ENCODE measurements around the gene RHEB. TPM values are rescaled to one million over a fixed set of nuclear protein-coding genes. Genes with fewer than 3 reads are reported as not detected.

The RHEB gene
- total RNA-seq, 1 donor from 2014 or later = 96.0 TPM

DNA sequence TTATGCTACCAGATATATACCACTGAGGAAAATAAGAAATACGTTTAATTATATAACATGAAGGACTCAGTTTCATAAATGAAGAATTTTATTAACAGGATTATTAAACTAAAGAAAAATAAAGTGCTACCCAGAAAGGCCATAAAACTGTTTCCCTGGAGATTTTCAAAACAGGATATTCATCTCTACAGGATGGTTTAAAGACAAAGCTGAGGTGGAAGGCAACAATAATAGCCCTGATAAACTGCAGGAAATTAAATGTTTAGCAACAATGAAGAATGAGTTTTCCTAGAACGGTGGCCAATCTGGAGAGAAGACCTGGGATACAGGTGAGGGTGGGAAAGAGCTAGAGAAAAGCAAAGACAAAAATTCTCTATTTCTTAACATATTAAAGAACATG lies 11.9 kb downstream of the RHEB start:
- no peak for ATAC-seq
- H3K4me1 ChIP-seq = peaks cover 78% of the 10 kb centered on the region
- H3K27ac ChIP-seq = no peak overlapping the region
- H3K36me3 ChIP-seq = no peaks in the 10 kb centered on the region
- H3K4me3 ChIP-seq = no peak overlapping the region
- intact Hi-C loops (cut with DNase I) = no loop called here
- DNase-seq = no peak
- H3K9me3 ChIP-seq = no peaks in the 10 kb centered on the region
- H3K27me3 ChIP-seq (ENCODE audit: low read depth) = no peaks in the 10 kb centered on the region
- TF ChIP-seq CTCF (IDR thresholded peaks at IDR 0.05) = no peak

GRCh38 chr7:151506901-151507382 lies 12.8 kb downstream of the RHEB start:
- no peak overlapping the region for H3K4me3 ChIP-seq
- no peak for ATAC-seq
- no peak overlapping the region for H3K27ac ChIP-seq
- H3K4me1 ChIP-seq = peaks cover 70% of the 10 kb centered on the region
- intact Hi-C loops (cut with DNase I) = no loop called here
- TF ChIP-seq CTCF (IDR thresholded peaks at IDR 0.05) = no peak
- H3K36me3 ChIP-seq = no peaks in the 10 kb centered on the region
- H3K27me3 ChIP-seq (ENCODE audit: low read depth) = no peaks in the 10 kb centered on the region
- no peaks in the 10 kb centered on the region for H3K9me3 ChIP-seq
- DNase-seq = no peak

DNA sequence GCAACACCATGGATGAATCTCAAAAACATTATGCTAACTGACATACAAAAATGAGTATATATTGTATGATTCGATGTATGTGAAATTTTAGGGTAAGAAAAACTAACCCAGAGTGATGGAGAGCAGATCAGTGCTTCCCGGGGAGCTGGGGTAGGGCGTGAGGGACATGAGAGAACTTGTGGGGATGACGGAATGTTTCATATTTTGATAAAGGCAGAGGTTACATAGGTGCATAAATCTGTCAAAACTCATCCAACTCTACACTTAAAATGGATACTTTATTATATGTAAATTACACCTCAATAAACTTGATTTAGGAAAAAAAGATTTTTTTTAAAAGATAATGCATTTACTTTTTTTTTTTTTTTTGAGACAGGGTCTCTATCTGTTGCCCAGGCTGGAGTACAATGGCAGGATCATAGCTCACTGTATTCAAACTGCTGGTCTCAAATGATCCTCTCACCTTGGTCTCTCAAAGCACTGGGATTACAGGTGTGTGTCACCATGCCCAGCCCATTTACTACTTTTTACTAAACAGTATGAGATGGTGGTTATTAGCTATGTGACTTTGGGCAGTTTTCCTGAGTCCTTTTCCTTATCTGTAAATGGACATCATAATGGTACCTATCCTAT lies 13.7 kb downstream of the RHEB start:
- no peak overlapping the region for H3K27ac ChIP-seq
- DNase-seq (no peak), ATAC-seq (no peak)
- no peaks in the 10 kb centered on the region for H3K36me3 ChIP-seq
- no peaks in the 10 kb centered on the region for H3K9me3 ChIP-seq
- no peak overlapping the region for H3K4me3 ChIP-seq
- TF ChIP-seq CTCF (IDR thresholded peaks at IDR 0.05) = no peak
- no peaks in the 10 kb centered on the region for H3K27me3 ChIP-seq (ENCODE audit: low read depth)
- intact Hi-C loops (cut with DNase I) = no loop called here
- peaks cover 62% of the 10 kb centered on the region for H3K4me1 ChIP-seq

- H3K9me3 ChIP-seq = no peaks in the 10 kb centered on the region
- no peak overlapping the region for H3K27ac ChIP-seq
- peaks cover 62% of the 10 kb centered on the region for H3K4me1 ChIP-seq
- intact Hi-C loops (cut with DNase I) = no loop called here
- TF ChIP-seq CTCF (IDR thresholded peaks at IDR 0.05) = no peak
- ATAC-seq (no peak), DNase-seq (no peak)
- H3K36me3 ChIP-seq = no peaks in the 10 kb centered on the region
- H3K4me3 ChIP-seq = no peak overlapping the region
- H3K27me3 ChIP-seq (ENCODE audit: low read depth) = no peaks in the 10 kb centered on the region
Measured at GRCh38 chr7:151505433-151505832, 14.3 kb downstream of the RHEB start.

GRCh38 chr7:151504715-151505326 lies 14.9 kb downstream of the RHEB start:
- Histone ChIP-seq H3K4me3 (no peak overlapping the region), H3K4me1 (peaks cover 57% of the 10 kb centered on the region), H3K9me3 (no peaks in the 10 kb centered on the region), H3K36me3 (no peaks in the 10 kb centered on the region), H3K27me3 (ENCODE audit: low read depth) (no peaks in the 10 kb centered on the region), H3K27ac (no peak overlapping the region)
- intact Hi-C loops (cut with DNase I) = no loop called here
- TF ChIP-seq CTCF (IDR thresholded peaks at IDR 0.05) = no peak
- ATAC-seq (no peak), DNase-seq (no peak)

Data from lower lobe of right lung (tissue), 2 donors.